GM19372 (cell line): Measurements from ENCODE around the gene XDH.

Source experiments
- ATAC-seq: cut with Tn5 transposase; IDR thresholded peaks from one replicate; pipeline ENCODE4 v1.9.1; 2021; ENCODE audit warnings: mild to moderate bottlenecking, low read depth, moderate library complexity; ENCODE audit not compliant: unreplicated experiment

The XDH gene

GRCh38 chr2:31404827-31405226 is 9.7 kb downstream of the XDH start:
- ATAC-seq: no peak

GRCh38 chr2:31404302-31404701 is 10.2 kb downstream of the XDH start:
- no peak for ATAC-seq

- ATAC-seq: no peak
These were observed 12.2 kb downstream of the XDH start for GRCh38 chr2:31402388-31402787.

GRCh38 chr2:31401580-31401979 is 13.0 kb downstream of the XDH start:
- ATAC-seq: no peak

GRCh38 chr2:31398881-31399280 is 15.7 kb downstream of the XDH start:
- no peak for ATAC-seq

GRCh38 chr2:31397094-31397493 is 17.4 kb downstream of the XDH start:
- no peak for ATAC-seq

GRCh38 chr2:31390324-31390723 is 24.2 kb downstream of the XDH start:
- no peak for ATAC-seq

GRCh38 chr2:31388736-31389135 is 25.8 kb downstream of the XDH start:
- ATAC-seq: no peak

- ATAC-seq: no peak
These were observed 26.7 kb downstream of the XDH start for GRCh38 chr2:31387850-31388249.

GRCh38 chr2:31386648-31387047 is 27.9 kb downstream of the XDH start:
- ATAC-seq: no peak

- ATAC-seq: no peak
These were observed 28.4 kb downstream of the XDH start for GRCh38 chr2:31386172-31386571.

GRCh38 chr2:31384771-31385276 is 29.7 kb downstream of the XDH start:
- no peak for ATAC-seq

- no peak for ATAC-seq
These were observed 30.2 kb downstream of the XDH start for GRCh38 chr2:31384351-31384750.

- no peak for ATAC-seq
These were observed 30.9 kb downstream of the XDH start for GRCh38 chr2:31383471-31384153.

- ATAC-seq: no peak
These were observed 32.0 kb downstream of the XDH start for GRCh38 chr2:31382452-31383120.

GRCh38 chr2:31381601-31382000 is 32.9 kb downstream of the XDH start:
- no peak for ATAC-seq

GRCh38 chr2:31380243-31380642 is 34.3 kb downstream of the XDH start:
- no peak for ATAC-seq

- ATAC-seq: no peak
These were observed 34.8 kb downstream of the XDH start for GRCh38 chr2:31379747-31380146.

GRCh38 chr2:31378791-31379501 is 35.6 kb downstream of the XDH start:
- ATAC-seq: no peak

- ATAC-seq: no peak
These were observed 36.2 kb downstream of the XDH start for GRCh38 chr2:31378389-31378788.

- ATAC-seq: no peak
These were observed 41.4 kb downstream of the XDH start for GRCh38 chr2:31373127-31373526.
